Thoracic aorta (tissue), 2 donors: Measurements from ENCODE around the gene CARD14. TPM values are rescaled to one million over a fixed set of nuclear protein-coding genes. Genes with fewer than 3 reads are reported as not detected.

ENCODE experiments used
- ATAC-seq: fragments of 150-250 bp; one replicate; pipeline ENCODE4 v1.8.0; 2017; ENCODE audit warnings: low read depth; ENCODE audit not compliant: insufficient number of reproducible peaks, low FRiP score
- DNase-seq: peaks from one replicate; pipeline ENCODE4 v3.0.0-alpha.2; 2020; ENCODE audit warnings: low spot score
- H3K27ac ChIP-seq, 2 donors: fragments of 200-600 bp; sonication (generic); 1 replicate in 1 of 2; 2 replicates in 1 of 2; pipeline ENCODE4 v1.5.1; 2016; ENCODE audit warnings: mild to moderate bottlenecking in 2 of 2, moderate library complexity in 2 of 2
- H3K27me3 ChIP-seq: fragments of 200-600 bp; sonication (generic); replicated peaks from 2 replicates; pipeline ENCODE4 v1.6.0; 2016; ENCODE audit warnings: mild to moderate bottlenecking; ENCODE audit not compliant: insufficient read depth
- H3K36me3 ChIP-seq: fragments of 200-600 bp; sonication (generic); one replicate; pipeline ENCODE4 v1.5.1; 2016
- H3K4me1 ChIP-seq, 2 donors: fragments of 200-600 bp; sonication (generic); 1 replicate in 1 of 2; 2 replicates in 1 of 2; pipeline versions ENCODE4 v1.5.1 to v1.6.0; 2016; ENCODE audit warnings: low read depth in 2 of 2, mild to moderate bottlenecking in 1 of 2; ENCODE audit not compliant: control insufficient read depth in 1 of 2
- H3K4me3 ChIP-seq: fragments of 200-600 bp; sonication (generic); 2 replicates; pipeline ENCODE4 v1.5.1; 2016; ENCODE audit warnings: mild to moderate bottlenecking
- H3K9me3 ChIP-seq: fragments of 200-600 bp; sonication (generic); 2 replicates; pipeline ENCODE4 v1.5.1; 2016
- CTCF ChIP-seq: fragments of 200-600 bp; sonication (generic); IDR thresholded peaks from one replicate; pipeline ENCODE4 v1.5.1; 2019; ENCODE audit warnings: antibody characterized with exemption
- total RNA-seq, 2 donors: library from RNA; depleted of rRNA; stranded (reverse); fragments of >200 nt; gene quantifications; one replicate each; pipeline versions ENCODE4 v1.1.0 to v1.2.3, GENCODE V29; 2016

The CARD14 gene
- total RNA-seq, result not detected

GRCh38 chr17:80169784-80170500 is at the start of gene CARD14:
TSS of gene CARD14 (plus strand) at chr17:80170030. CDS start at chr17:80181439, 11,409 bp downstream.
- Histone ChIP-seq H3K4me3 (no peak within 1 kb of the TSS), H3K36me3 (no peaks in the 10 kb centered on the region), H3K4me1 (no peaks in the 10 kb centered on the region), H3K27me3 (no peaks in the 10 kb centered on the region), H3K9me3 (no peaks in the 10 kb centered on the region), H3K27ac (no peak within 1 kb of the TSS)
- no peak for TF ChIP-seq CTCF
- ATAC-seq (no peak), DNase-seq (no peak)

DNA sequence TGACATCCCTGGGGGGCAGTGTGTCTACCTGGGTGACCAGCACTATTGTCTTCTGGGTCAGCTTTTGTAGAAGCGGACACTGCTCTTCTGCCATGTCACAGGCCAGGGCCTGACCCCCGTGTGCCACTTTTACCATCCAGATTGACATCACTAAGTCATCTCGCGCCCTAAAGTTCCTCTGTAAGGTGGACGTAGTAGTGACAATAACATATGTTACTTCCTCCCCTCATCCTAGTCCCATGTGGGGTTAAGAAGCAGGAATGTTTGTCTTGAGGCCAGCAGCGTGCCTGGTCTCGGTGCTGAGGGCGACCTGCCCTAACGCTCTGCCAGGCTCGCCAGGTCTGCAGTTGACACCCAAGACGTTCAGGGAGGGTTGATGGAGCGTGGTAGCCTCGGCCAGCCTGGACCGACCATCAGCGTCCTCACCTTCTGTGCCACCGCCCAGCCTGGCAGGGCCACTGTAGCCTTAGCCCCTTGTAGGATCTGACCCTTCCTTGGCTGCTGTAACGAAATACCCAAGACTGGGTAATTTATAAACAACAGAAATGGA is 47.7 kb upstream of the CARD14 start:
- H3K4me1 ChIP-seq, result no peaks in the 10 kb centered on the region
- no peaks in the 10 kb centered on the region for H3K27me3 ChIP-seq
- ATAC-seq (no peak), DNase-seq (no peak)
- no peak overlapping the region for H3K4me3 ChIP-seq
- H3K9me3 ChIP-seq, result no peaks in the 10 kb centered on the region
- H3K36me3 ChIP-seq, result no peaks in the 10 kb centered on the region
- H3K27ac ChIP-seq, result no peak overlapping the region
- TF ChIP-seq CTCF, result no peak

DNA sequence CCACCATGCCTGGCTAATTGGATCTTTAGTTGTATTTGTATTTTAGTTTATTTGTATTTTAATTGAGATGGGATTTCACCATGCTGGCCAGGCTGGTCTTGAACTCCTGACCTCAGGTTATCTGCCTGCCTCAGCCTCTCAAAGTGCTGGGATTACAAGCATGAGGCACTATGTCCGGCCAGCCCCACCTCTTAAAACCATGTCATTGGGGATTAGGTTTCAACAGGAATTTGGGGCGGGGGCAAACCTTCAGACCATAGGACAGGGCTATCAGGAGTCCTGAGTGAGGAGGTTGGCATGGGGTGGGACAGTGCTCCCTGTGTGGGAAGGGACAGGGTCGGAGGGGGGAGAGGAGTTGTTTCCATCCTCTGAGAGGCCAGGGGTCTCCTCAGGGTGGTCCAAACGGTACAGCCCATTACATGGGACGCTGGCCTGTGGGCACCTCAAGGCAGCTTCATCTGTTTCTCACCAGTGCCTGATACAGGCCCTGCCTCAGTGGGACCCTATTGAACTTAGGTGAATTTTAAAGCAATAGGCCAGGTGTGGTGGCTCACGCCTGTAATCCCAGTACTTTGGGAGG is 46.8 kb upstream of the CARD14 start:
- no peak for TF ChIP-seq CTCF
- H3K27ac ChIP-seq, result no peak overlapping the region
- no peak for DNase-seq
- H3K27me3 ChIP-seq, result no peaks in the 10 kb centered on the region
- H3K9me3 ChIP-seq, result no peaks in the 10 kb centered on the region
- H3K4me3 ChIP-seq, result no peak overlapping the region
- H3K36me3 ChIP-seq, result no peaks in the 10 kb centered on the region
- H3K4me1 ChIP-seq, result no peaks in the 10 kb centered on the region
- no peak for ATAC-seq

DNA sequence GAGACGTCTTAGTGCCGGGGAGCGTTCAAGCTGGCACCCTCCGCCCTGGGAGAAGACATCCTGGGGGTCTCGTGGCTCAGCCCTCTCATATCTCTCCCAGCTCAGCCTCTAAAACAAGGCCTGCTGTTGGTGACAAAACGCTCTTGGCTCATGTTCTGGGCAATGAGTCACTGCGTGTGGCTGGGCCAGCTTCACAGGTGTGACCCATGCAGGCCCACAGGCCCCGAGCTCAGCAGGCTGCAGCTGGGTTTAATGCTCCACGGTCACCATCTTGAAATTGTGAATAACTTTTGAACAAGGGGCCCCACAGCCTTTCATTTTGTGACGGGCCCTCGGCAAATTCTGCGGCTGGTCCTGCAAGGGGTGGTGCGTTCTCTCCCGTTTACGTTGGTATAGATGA is 46.0 kb upstream of the CARD14 start:
- DNase-seq, result no peak
- no peaks in the 10 kb centered on the region for H3K4me1 ChIP-seq
- H3K27me3 ChIP-seq, result no peaks in the 10 kb centered on the region
- H3K27ac ChIP-seq, result no peak overlapping the region
- H3K4me3 ChIP-seq, result no peak overlapping the region
- no peak for ATAC-seq
- H3K36me3 ChIP-seq, result no peaks in the 10 kb centered on the region
- TF ChIP-seq CTCF, result no peak
- no peaks in the 10 kb centered on the region for H3K9me3 ChIP-seq

DNA sequence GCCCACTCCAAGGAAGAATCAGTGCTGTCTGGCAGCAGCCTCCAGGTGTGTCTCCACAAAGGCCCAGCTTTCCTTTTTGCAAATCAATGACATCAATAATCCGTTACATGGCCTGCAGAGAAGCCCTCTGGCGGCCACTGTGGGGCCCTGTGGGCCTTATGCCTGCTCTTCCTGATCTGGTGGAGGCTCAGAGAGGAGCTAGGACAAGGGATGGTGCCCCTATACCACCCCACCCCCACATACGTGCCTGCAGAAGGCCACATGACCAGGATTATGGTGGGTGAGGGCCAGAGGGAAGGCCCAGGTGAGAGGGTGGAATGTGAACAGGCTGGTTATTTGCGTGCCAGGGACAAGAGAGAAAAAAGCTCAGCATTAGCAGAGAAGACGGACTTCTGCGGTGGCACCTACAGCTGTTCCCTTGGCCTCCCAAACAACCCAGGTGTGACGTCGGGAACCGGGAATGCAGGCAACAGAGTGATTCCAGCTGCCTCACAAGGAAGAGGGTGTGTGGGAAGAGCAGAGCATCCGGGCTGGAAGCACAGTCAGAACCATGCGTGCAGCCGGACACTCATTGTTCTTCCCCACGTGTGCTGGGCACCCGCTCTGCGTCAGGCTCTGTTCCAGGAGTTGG is 45.4 kb upstream of the CARD14 start:
- Histone ChIP-seq H3K27ac (no peak overlapping the region), H3K9me3 (no peaks in the 10 kb centered on the region), H3K27me3 (no peaks in the 10 kb centered on the region), H3K4me1 (no peaks in the 10 kb centered on the region), H3K36me3 (no peaks in the 10 kb centered on the region), H3K4me3 (no peak overlapping the region)
- no peak for TF ChIP-seq CTCF
- no peak for ATAC-seq
- DNase-seq, result no peak
